Measurements from ENCODE around the gene INPP5A.
"Not testable (repeated sequence)": the region's sequence is repeated elsewhere in the genome, so short reads cannot be mapped to it uniquely, and the experiment has no call there.

Gene INPP5A

GRCh38 chr10:132550366-132551092 lies 12.9 kb downstream of the INPP5A start:
- DNase-seq, result no peak

GRCh38 chr10:132551093-132551807 lies 13.7 kb downstream of the INPP5A start:
- no peak for DNase-seq

GRCh38 chr10:132551808-132552130 lies 14.2 kb downstream of the INPP5A start:
- no peak for DNase-seq

- not testable (repeated sequence) for DNase-seq
Measured at GRCh38 chr10:132552635-132553034, 15.0 kb downstream of the INPP5A start.

- DNase-seq, result not testable (repeated sequence)
Measured at GRCh38 chr10:132553568-132553967, 16.0 kb downstream of the INPP5A start.

GRCh38 chr10:132554053-132554990 lies 16.7 kb downstream of the INPP5A start:
- no peak for DNase-seq

GRCh38 chr10:132554991-132555647 lies 17.5 kb downstream of the INPP5A start:
- DNase-seq, result no peak

- no peak for DNase-seq
Measured at GRCh38 chr10:132555648-132556575, 18.3 kb downstream of the INPP5A start.

GRCh38 chr10:132556994-132557441 lies 19.4 kb downstream of the INPP5A start:
- no peak for DNase-seq

- DNase-seq, result no peak
Measured at GRCh38 chr10:132557696-132558515, 20.3 kb downstream of the INPP5A start.

- DNase-seq, result no peak
Measured at GRCh38 chr10:132558516-132559413, 21.2 kb downstream of the INPP5A start.

- no peak for DNase-seq
Measured at GRCh38 chr10:132559538-132559937, 22.0 kb downstream of the INPP5A start.

GRCh38 chr10:132560241-132560731 lies 22.7 kb downstream of the INPP5A start:
- DNase-seq, result no peak

- DNase-seq, result no peak
Measured at GRCh38 chr10:132562177-132562915, 24.8 kb downstream of the INPP5A start.

GRCh38 chr10:132562916-132563456 lies 25.4 kb downstream of the INPP5A start:
- no peak for DNase-seq

- DNase-seq, result no peak
Measured at GRCh38 chr10:132563485-132564248, 26.1 kb downstream of the INPP5A start.

- DNase-seq, result no peak
Measured at GRCh38 chr10:132564249-132564605, 26.6 kb downstream of the INPP5A start.

GRCh38 chr10:132564690-132565089 lies 27.1 kb downstream of the INPP5A start:
- DNase-seq, result no peak

All from CD4-positive, alpha-beta T cell treated with Interleukin-4 for 4 hours (primary cell).